NCI-H82 treated with DMSO at 0.1 percent for 48 hours (cell line): ENCODE measurements around the gene AKAP6.
"Not testable (repeated sequence)": the region's sequence is repeated elsewhere in the genome, so short reads cannot be mapped to it uniquely, and the experiment has no call there.

Source experiments
- DNase-seq: peaks from one replicate; lab custom pipeline; 2025; ENCODE audit not compliant: unreplicated experiment; lab: John Stamatoyannopoulos, UW

AKAP6 gene

DNA sequence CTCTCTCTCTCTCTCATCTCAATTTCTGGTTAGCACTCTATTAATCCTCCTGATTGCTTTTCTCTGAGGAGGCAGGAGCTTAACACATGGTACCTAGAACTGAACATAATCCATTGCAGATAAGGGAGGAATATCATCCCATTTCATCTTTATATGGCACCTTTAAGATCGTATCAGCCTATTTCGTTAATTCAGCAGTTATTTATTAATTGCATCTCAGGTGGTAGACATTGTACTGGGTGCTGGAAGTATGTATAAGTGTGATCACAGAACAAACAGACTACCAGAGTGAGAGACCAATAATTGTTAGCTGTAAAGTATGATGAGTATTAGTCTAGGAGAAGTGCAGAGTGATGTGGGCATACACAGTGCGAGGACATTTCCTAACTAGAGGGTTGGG, 39.0 kb downstream of the AKAP6 start:
- DNase-seq, result no peak

DNA sequence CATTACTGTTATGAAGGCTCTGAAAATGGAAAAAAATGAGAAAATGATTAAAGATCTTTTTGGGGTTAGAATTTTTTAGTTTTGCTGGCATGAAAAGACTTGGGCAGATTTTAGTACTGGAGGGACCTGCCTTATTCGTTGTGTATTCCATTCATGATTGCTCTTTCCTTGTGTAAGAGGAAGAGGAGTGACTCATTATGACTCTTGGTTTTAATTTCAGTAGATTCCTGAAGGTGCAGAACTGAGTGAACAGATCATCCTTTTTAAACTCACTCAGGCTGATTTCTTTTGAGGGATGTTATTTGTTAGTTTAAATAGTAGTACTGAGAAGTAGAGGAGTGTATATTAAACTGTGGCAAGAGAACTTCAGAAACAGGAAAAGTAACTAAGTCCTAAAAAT, 41.6 kb downstream of the AKAP6 start:
- no peak for DNase-seq

- DNase-seq, result no peak
These were observed 43.1 kb downstream of the AKAP6 start for GRCh38 chr14:32372154-32372553.

- not testable (repeated sequence) for DNase-seq
These were observed 44.1 kb downstream of the AKAP6 start for GRCh38 chr14:32373174-32373573.

- DNase-seq, result no peak
These were observed 45.1 kb downstream of the AKAP6 start for GRCh38 chr14:32374155-32374554.

DNA sequence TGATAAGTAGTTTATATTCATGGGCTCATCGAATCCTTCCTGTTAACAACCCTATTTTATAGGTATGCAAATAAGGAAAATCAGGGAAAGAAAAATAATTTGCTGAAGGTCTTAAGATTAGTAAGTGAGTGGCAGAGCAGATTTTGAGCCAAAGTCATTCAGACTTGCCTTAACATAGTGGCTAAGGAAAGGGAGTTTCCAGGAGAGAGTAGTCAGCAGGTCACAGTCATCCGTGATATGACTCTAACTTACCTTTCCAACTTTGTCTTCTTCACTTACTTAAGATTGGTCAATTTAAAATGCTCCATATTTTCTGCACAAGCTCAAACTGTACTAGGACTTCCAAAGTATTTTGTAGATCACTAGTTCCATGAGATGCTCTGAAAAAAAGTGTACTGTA, 46.6 kb downstream of the AKAP6 start:
- no peak for DNase-seq

GRCh38 chr14:32377046-32377646, 48.0 kb downstream of the AKAP6 start:
- no peak for DNase-seq

DNA sequence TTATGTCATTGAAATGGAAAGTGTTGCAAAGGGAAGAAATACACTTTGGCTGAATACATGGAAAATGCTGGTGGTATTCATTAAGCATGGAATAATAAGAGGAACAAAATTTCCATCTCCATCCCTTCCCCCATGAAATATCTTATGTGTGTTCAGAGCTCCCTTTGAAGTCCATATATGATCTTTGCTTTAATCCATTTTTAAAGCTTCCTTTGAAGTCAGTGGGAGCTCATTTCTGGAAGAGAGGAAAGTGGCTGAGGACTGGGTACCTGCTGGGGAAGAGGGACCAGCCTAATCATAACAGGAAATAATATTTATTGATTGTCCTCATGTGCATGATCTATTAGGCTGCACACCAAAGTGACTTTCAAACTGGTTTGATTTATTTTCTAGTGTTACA, 49.2 kb downstream of the AKAP6 start:
- DNase-seq, result no peak

DNA sequence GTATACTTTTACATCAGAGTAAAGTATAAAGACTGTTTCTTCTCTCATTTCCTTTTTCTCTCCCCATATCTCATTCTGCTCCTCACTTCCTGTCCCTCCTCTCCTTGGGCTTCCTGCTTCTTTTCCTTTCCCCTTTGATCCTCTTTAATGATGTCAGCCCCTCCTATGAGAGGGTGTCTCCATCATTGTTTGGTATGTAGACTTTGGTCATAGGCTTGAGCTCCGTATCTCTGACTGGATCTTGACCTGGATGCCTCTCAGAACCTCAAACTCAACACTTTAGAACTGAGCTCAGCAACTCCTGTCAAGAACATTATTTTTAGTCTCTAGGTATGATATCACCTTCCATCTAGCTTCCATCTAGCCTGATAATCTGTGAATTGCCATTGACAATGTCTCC, 50.3 kb downstream of the AKAP6 start:
- DNase-seq, result no peak

GRCh38 chr14:32381869-32382268, 52.8 kb downstream of the AKAP6 start:
- no peak for DNase-seq

GRCh38 chr14:32382704-32383103, 53.6 kb downstream of the AKAP6 start:
- DNase-seq, result no peak

DNA sequence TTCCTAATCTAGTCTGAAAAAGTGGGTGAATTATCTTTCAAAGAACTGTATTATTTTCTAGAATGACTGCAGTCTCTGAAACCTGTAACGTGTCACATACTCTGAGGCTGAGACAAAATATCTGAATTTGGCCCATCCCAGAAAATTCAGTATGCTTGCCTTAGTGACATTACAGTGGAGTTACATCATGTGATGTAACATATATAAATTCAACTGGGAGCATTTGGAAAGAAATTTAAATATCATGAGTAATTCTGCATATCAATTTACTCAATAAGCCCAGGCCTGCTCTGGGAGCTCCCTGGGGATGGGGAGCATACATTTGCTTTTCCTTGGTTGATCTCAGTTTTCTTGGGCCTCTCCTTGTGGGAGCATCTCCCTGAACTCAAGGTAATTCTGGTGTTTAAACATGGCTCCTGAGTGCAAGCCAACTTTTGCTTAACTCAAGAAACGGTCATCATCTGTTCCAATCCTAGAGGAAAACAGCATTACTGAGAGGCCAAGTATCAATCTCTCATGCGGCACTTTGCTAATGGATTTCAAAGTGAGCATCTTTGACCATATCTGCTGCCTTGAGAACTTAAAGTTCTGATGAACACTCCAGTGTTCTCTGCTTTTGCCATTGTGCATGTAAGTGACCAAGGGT, 54.4 kb downstream of the AKAP6 start:
- DNase-seq, result no peak

GRCh38 chr14:32384464-32384863, 55.4 kb downstream of the AKAP6 start:
- no peak for DNase-seq

GRCh38 chr14:32387295-32387694, 58.2 kb downstream of the AKAP6 start:
- DNase-seq, result not testable (repeated sequence)

GRCh38 chr14:32393119-32393518, 64.0 kb downstream of the AKAP6 start:
- DNase-seq, result no peak

GRCh38 chr14:32394038-32394437, 64.9 kb downstream of the AKAP6 start:
- no peak for DNase-seq

GRCh38 chr14:32396885-32397284, 67.8 kb downstream of the AKAP6 start:
- DNase-seq, result no peak

DNA sequence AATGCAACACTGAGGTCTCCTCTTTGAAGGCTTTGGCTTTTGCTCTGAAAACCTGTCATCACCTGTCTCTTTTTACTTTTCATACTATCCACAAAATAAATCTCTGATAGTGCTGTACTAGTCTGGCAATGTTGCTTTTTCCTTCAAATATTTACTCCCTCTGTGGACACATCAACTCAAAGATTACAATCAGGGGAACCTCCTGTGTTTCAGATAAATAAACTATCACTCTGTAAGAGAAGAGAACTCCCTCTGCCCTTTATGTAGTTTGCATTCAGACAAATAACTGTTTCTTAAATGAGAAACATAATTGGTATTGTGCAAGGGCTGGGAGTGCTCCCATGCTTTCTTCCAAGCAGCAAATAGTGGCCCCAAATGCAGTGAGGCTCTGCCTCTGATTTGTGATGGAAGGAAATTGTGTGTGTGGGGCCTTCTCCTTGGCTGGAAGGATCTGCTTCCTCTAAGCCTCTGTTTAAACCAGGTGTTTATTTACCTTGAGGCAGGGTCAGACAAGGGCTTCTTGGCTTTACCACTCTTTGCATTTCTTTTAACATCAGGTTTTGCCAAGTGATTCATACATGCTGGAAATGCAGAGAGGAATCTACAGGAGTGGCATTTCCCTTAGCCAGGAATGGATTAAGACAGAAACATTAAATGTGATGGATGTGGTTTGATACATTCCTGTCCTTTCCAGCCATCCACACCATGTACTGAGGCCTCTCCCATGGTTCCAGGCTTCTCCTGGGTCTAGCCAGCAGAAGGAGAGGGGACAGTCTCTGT, 69.0 kb downstream of the AKAP6 start:
- no peak for DNase-seq

DNA sequence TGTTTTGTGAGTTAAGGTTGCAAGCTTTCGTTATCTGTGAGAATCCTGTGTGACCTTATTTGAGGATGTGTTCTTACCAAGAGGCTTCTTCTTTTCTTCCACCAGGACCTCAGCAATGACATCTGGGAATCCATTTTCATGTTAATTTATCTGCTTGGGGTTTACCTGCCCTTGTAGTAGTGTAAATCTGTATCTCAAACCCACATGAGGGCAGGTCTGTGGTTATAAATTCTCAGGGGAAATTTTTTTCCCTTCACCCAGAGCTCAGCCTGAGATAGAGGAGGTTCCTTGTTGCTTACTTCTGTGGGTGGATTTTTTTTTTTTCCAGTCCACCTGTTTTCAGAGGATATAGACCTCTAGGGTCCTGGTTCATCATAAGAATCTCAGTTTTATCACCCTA, 70.8 kb downstream of the AKAP6 start:
- no peak for DNase-seq

GRCh38 chr14:32400480-32400879, 71.4 kb downstream of the AKAP6 start:
- DNase-seq, result no peak

GRCh38 chr14:32403021-32403420, 73.9 kb downstream of the AKAP6 start:
- no peak for DNase-seq

DNA sequence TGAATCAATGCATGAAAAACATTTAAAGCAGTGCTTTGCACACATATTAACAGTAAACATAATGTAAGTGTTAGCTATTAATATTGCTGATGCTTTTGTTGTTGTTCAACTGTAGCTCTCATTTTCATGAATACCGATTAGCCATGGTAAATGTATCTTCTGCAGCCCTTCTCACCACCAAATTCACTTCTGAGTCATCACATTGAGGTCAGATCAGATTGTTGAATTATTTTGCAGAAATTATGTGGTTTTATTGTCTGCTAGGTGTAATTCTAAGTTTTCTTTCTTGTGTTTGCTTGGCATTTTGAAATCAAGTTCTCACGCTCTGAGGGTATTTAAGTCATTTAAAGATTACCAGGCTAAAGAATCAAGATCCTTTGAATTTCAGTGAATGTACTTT, 74.6 kb downstream of the AKAP6 start:
- DNase-seq, result no peak
